WTC11 (cell line): ENCODE measurements around the gene ABCD3.

Source experiments
- ATF3 ChIP-seq: sonication (generic); formaldehyde crosslinking; conservative IDR thresholded peaks from 2 replicates; pipeline ENCODE4 v1.8.1; 2022; ENCODE audit warnings: mild to moderate bottlenecking, missing genetic modification reagents
- CREB1 ChIP-seq: sonication (generic); formaldehyde crosslinking; IDR thresholded peaks from 2 replicates; pipeline ENCODE4 v1.8.0; 2023; ENCODE audit warnings: mild to moderate bottlenecking, missing genetic modification reagents
- CTCF ChIP-seq: fragments of 200-600 bp; IDR thresholded peaks from 2 replicates; pipeline ENCODE4 v1.8.0; 2022; ENCODE audit warnings: antibody characterized with exemption
- ETV6 ChIP-seq: sonication (generic); formaldehyde crosslinking; IDR thresholded peaks from 2 replicates; pipeline ENCODE4 v1.8.1; 2022; ENCODE audit warnings: mild to moderate bottlenecking, missing genetic modification reagents
- HMGXB4 ChIP-seq: sonication (generic); formaldehyde crosslinking; IDR thresholded peaks from 2 replicates; pipeline ENCODE4 v1.8.1; 2023; ENCODE audit warnings: mild to moderate bottlenecking, moderate library complexity, missing genetic modification reagents
- JUN ChIP-seq: sonication (generic); formaldehyde crosslinking; IDR thresholded peaks from 2 replicates; pipeline ENCODE4 v1.8.0; 2023; ENCODE audit warnings: mild to moderate bottlenecking, missing genetic modification reagents
- MXD4 ChIP-seq: fragments of 250-450 bp; sonication (Bioruptor Pico); IDR thresholded peaks from 2 replicates; pipeline ENCODE4 v1.8.0; 2021; ENCODE audit warnings: mild to moderate bottlenecking, moderate library complexity, borderline replicate concordance
- NFATC4 ChIP-seq: fragments of 250-450 bp; sonication (Bioruptor Pico); IDR thresholded peaks from 2 replicates; pipeline ENCODE4 v1.9.0; 2021; ENCODE audit warnings: mild to moderate bottlenecking
- NFYB ChIP-seq: sonication (generic); formaldehyde crosslinking; conservative IDR thresholded peaks from 2 replicates; pipeline ENCODE4 v1.8.0; 2022; ENCODE audit warnings: low read depth, missing genetic modification reagents
- NR2C2 ChIP-seq: sonication (generic); formaldehyde crosslinking; IDR thresholded peaks from 2 replicates; pipeline ENCODE4 v1.8.0; 2022; ENCODE audit warnings: mild to moderate bottlenecking, missing genetic modification reagents
- PRDM15 ChIP-seq: sonication (generic); formaldehyde crosslinking; IDR thresholded peaks from 2 replicates; pipeline ENCODE4 v1.8.0; 2022; ENCODE audit warnings: missing genetic modification reagents
- SOX15 ChIP-seq: fragments of 250-450 bp; sonication (Bioruptor Pico); IDR thresholded peaks from 2 replicates; pipeline ENCODE4 v1.9.0; 2021; ENCODE audit warnings: mild to moderate bottlenecking
- ZBTB21 ChIP-seq: sonication (generic); formaldehyde crosslinking; IDR thresholded peaks from 2 replicates; pipeline ENCODE4 v1.8.1; 2023; ENCODE audit warnings: mild to moderate bottlenecking, missing genetic modification reagents, borderline replicate concordance
- ZNF512 ChIP-seq: sonication (generic); formaldehyde crosslinking; IDR thresholded peaks from 2 replicates; pipeline ENCODE4 v1.8.1; 2022; ENCODE audit warnings: missing genetic modification reagents, borderline replicate concordance

GRCh38 chr1:94528826-94529225, 110.6 kb downstream of the ABCD3 start:
- TF ChIP-seq CTCF (no peak), ZNF512 (no peak), NFYB (CRISPR knock-in tag) (no peak), MXD4 (no peak), ETV6 (CRISPR knock-in tag) (no peak), NR2C2 (CRISPR knock-in tag) (no peak), ATF3 (CRISPR knock-in tag) (no peak), PRDM15 (CRISPR knock-in tag) (no peak), SOX15 (CRISPR knock-in tag) (no peak), HMGXB4 (CRISPR knock-in tag) (no peak), CREB1 (no peak), ZBTB21 (CRISPR knock-in tag) (no peak), NFATC4 (CRISPR knock-in tag) (no peak), JUN (CRISPR knock-in tag) (no peak)
